Fibroblast of lung (primary cell): ENCODE measurements around the gene CRELD2. TPM values are rescaled to one million over a fixed set of nuclear protein-coding genes. Genes with fewer than 3 reads are reported as not detected.

Experiments
- DNase-seq, 2 donors: peaks; one replicate each; pipeline versions ENCODE4 v3.0.0 to v3.0.0-alpha.2; 2010; ENCODE audit warnings: low read depth in 2 of 2
- H2AFZ ChIP-seq: 2 replicates; pipeline ENCODE4 v1.5.1; 2012; ENCODE audit warnings: low read length, control low read depth, inconsistent platforms
- H3K27ac ChIP-seq: 2 replicates; pipeline ENCODE4 v1.5.1; 2011; ENCODE audit warnings: low read length, control low read depth; ENCODE audit not compliant: insufficient read depth
- H3K27me3 ChIP-seq: 2 replicates; pipeline ENCODE4 v1.5.1; 2011; ENCODE audit warnings: mild to moderate bottlenecking, low read length; ENCODE audit not compliant: control insufficient read depth, insufficient read depth
- H3K36me3 ChIP-seq: 2 replicates; pipeline ENCODE4 v1.5.1; 2011; ENCODE audit warnings: low read length; ENCODE audit not compliant: control insufficient read depth, insufficient read depth
- H3K4me1 ChIP-seq: 2 replicates; pipeline ENCODE4 v1.5.1; 2011; ENCODE audit warnings: low read length; ENCODE audit not compliant: control insufficient read depth, insufficient read depth; ENCODE audit errors: extremely low read depth
- H3K4me2 ChIP-seq: 2 replicates; pipeline ENCODE4 v1.5.1; 2011; ENCODE audit warnings: low read length, control low read depth; ENCODE audit not compliant: insufficient read depth; ENCODE audit errors: extremely low read depth
- H3K4me3 ChIP-seq, 4 experiments: fragments of 200-600 bp in 1 of 4; sonication (generic) in 1 of 4; replicated peaks in 1 of 4; 2 replicates each; pipeline ENCODE4 v1.5.1; 2011 to 2016; ENCODE audit warnings: low read length in 4 of 4, low read depth in 3 of 4, mild to moderate bottlenecking in 3 of 4, control low read depth in 2 of 4, inconsistent platforms in 1 of 4, mixed read lengths in 1 of 4; ENCODE audit not compliant: insufficient read depth in 1 of 4; ENCODE audit errors: control extremely low read depth in 1 of 4
- H3K79me2 ChIP-seq: 2 replicates; pipeline ENCODE4 v1.5.1; 2012; ENCODE audit warnings: mild to moderate bottlenecking, low read length, inconsistent platforms; ENCODE audit not compliant: control insufficient read depth, insufficient read depth
- H3K9ac ChIP-seq: 2 replicates; pipeline ENCODE4 v1.5.1; 2011; ENCODE audit warnings: mild to moderate bottlenecking, low read length, control low read depth; ENCODE audit not compliant: insufficient read depth
- H3K9me3 ChIP-seq: 2 replicates; pipeline ENCODE4 v1.5.1; 2012; ENCODE audit warnings: low read depth, low read length; ENCODE audit not compliant: control insufficient read depth, insufficient read depth
- H4K20me1 ChIP-seq: 2 replicates; pipeline ENCODE4 v1.5.1; 2011; ENCODE audit warnings: low read length; ENCODE audit not compliant: control insufficient read depth, insufficient read depth; ENCODE audit errors: extremely low read depth
- CTCF ChIP-seq, 2 donors: IDR thresholded peaks in 1 of 2; conservative IDR thresholded peaks in 1 of 2; 1 replicate in 1 of 2; 2 replicates in 1 of 2; pipeline ENCODE4 v1.5.1; 2011 to 2012; ENCODE audit warnings: low read length in 2 of 2, control low read depth in 1 of 2, inconsistent platforms in 1 of 2, low read depth in 1 of 2, mild to moderate bottlenecking in 1 of 2
- EZH2 ChIP-seq: IDR thresholded peaks from 2 replicates; pipeline ENCODE4 v1.5.1; 2012; ENCODE audit warnings: low read length, control low read depth, mild to moderate bottlenecking; ENCODE audit errors: missing control alignments
- polyA plus RNA-seq, 2 donors: library from polyadenylated mRNA; depleted of rRNA in 1 of 2; stranded (reverse) in 1 of 2; unstranded in 1 of 2; fragments of >200 nt; gene quantifications; 2 replicates each; pipeline ENCODE4 v1.2.1, GENCODE V29; 2011 to 2012; ENCODE audit warnings: missing spikeins in 1 of 2
- total RNA-seq: library from RNA; depleted of rRNA; stranded (reverse); fragments of >200 nt; gene quantifications from 2 replicates; pipeline ENCODE4 v1.2.1, GENCODE V29; 2014

CRELD2 gene
- total and polyA plus RNA-seq, 2 donors (not counting 1 experiment from before 2014, with no cell fraction given), result 45.3 to 56.6 TPM

GRCh38 chr22:49934160-49934890 lies 15.9 kb downstream of the CRELD2 start:
- peak overlapping the region; percentile 20 to 63 (median 38) for H3K4me3 ChIP-seq
- TF ChIP-seq EZH2, result no peak
- TF ChIP-seq CTCF (conservative IDR thresholded peaks at IDR 0.05 in 1 of 2, IDR thresholded peaks at IDR 0.05 in 1 of 2; ENCODE audit: low read depth in 1 of 2, low read length in 2 of 2), result no peak

DNA sequence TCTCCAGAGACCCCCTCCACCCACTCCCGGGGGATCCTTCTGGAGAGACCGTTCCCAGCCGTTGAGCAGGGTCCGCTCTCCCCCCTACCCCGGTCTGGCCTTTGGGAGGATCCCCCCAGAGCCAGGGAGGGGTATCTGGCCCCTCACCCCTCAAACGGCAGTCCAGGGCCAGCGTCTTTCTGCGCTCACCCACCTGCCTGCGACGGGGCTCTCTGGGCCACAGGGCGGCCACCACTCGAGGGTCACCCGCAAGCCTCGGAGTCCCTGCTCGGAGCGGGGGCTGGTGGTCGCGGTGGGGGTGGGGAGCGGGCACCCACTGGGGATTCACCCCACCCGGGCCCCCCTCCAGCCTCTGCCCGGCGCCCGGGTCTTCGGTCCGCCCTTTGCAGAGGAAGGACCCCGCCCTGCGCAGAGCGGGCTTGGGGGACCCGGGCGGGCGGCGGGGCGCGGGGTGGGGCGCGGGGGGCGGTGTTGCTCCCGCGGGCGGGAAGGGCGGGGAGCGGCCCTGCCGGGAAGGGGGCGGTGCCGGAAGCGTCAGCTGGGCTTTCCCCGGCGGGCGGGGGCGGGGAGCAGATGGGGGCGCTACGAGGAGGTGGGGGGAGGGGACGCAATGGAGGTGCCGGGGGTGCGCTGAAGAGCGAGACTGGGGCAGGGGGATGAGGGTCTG lies 16.6 kb downstream of the CRELD2 start:
- peak; percentile 43 to 59 for DNase-seq
- Histone ChIP-seq H3K27ac (peak overlapping the region; percentile 63), H3K4me3 (peak overlapping the region; percentile 20 to 63 (median 38)), H3K4me1 (peaks cover 24% of the 10 kb centered on the region), H4K20me1 (no peaks in the 10 kb centered on the region), H3K36me3 (no peaks in the 10 kb centered on the region), H2AFZ (no peak overlapping the region), H3K27me3 (no peaks in the 10 kb centered on the region), H3K9ac (peak overlapping the region; percentile 75), H3K9me3 (no peaks in the 10 kb centered on the region), H3K4me2 (peak overlapping the region; percentile 71), H3K79me2 (no peaks in the 10 kb centered on the region)
- no peak for TF ChIP-seq CTCF (conservative IDR thresholded peaks at IDR 0.05 in 1 of 2, IDR thresholded peaks at IDR 0.05 in 1 of 2; ENCODE audit: low read depth in 1 of 2, low read length in 2 of 2)
- no peak for TF ChIP-seq EZH2

More at GRCh38 chr22:49934160-49934890, 15.9 kb downstream of the CRELD2 start:
- DNase-seq, result peak; percentile 47 to 61
- H3K9me3 ChIP-seq, result no peaks in the 10 kb centered on the region
- H3K4me2 ChIP-seq, result peak overlapping the region; percentile 71
- H3K9ac ChIP-seq, result peak overlapping the region; percentile 75
- H3K27me3 ChIP-seq, result no peaks in the 10 kb centered on the region
- H3K79me2 ChIP-seq, result no peaks in the 10 kb centered on the region
- peak overlapping the region; percentile 63 for H3K27ac ChIP-seq
- no peak overlapping the region for H2AFZ ChIP-seq
- H3K36me3 ChIP-seq, result no peaks in the 10 kb centered on the region
- H3K4me1 ChIP-seq, result peaks cover 24% of the 10 kb centered on the region
- no peaks in the 10 kb centered on the region for H4K20me1 ChIP-seq

GRCh38 chr22:49935561-49935960 lies 17.1 kb downstream of the CRELD2 start:
- no peak overlapping the region for H2AFZ ChIP-seq
- peak in 1 of 2 donors; percentile 31 for DNase-seq
- H3K27me3 ChIP-seq, result no peaks in the 10 kb centered on the region
- no peaks in the 10 kb centered on the region for H3K36me3 ChIP-seq
- no peak overlapping the region for H3K9ac ChIP-seq
- peaks cover 24% of the 10 kb centered on the region for H3K4me1 ChIP-seq
- no peak overlapping the region for H3K27ac ChIP-seq
- TF ChIP-seq EZH2 (no peak), CTCF (conservative IDR thresholded peaks at IDR 0.05 in 1 of 2, IDR thresholded peaks at IDR 0.05 in 1 of 2; ENCODE audit: low read depth in 1 of 2, low read length in 2 of 2) (no peak)
- H3K79me2 ChIP-seq, result no peaks in the 10 kb centered on the region
- no peaks in the 10 kb centered on the region for H4K20me1 ChIP-seq
- no peaks in the 10 kb centered on the region for H3K9me3 ChIP-seq
- H3K4me2 ChIP-seq, result no peak overlapping the region
- H3K4me3 ChIP-seq, result no peak overlapping the region
